GM12864 (cell line): ENCODE results near the gene EYA2.

Experiments
- DNase-seq: peaks from one replicate; pipeline ENCODE4 v3.0.0-alpha.2; 2011; ENCODE audit warnings: low read depth
- H3K4me3 ChIP-seq: 2 replicates; pipeline ENCODE4 v1.5.1; 2011; ENCODE audit warnings: mild to moderate bottlenecking, low read depth, low read length, control low read depth
- CTCF ChIP-seq: IDR thresholded peaks from 2 replicates; pipeline ENCODE4 v1.5.1; 2011; ENCODE audit warnings: low read depth, mild to moderate bottlenecking, moderate library complexity, low read length, control low read depth, inconsistent platforms; ENCODE audit errors: missing control alignments

The EYA2 gene

GRCh38 chr20:47211036-47211435, 316.4 kb downstream of the EYA2 start:
- TF ChIP-seq CTCF: no peak

DNA sequence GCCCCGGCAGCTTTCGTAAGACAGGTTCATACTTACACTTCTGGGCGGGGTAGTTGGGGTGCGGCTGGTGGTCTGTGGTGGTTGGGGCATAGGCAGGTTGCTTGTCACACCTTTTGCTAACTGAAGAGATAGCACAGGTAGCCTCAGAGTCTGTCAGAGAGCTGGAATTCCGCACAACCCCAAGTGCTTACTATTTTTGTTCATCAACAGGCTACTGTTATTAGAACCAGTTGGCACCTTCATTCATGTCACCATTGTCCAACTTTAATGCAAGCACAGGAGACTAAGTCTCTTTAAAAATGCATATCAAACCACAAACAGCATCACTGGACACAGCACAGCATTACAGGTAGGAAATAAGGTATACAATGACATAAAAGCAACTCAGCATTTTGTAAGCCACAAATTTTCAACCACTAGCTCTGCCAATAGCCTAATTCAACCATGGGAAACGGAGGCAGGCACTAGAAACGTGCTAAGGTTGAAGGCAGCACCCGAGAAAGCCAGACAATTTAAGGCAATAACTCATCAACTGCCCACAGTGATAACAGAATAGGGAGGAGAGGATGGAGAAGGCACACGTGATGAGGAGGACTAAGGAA, 318.1 kb downstream of the EYA2 start:
- no peak for TF ChIP-seq CTCF
- no peak for DNase-seq
- H3K4me3 ChIP-seq: no peak overlapping the region

More at GRCh38 chr20:47211036-47211435, 316.4 kb downstream of the EYA2 start:
- no peak for DNase-seq
- no peak overlapping the region for H3K4me3 ChIP-seq

- TF ChIP-seq CTCF: no peak
- DNase-seq: no peak
Observed at GRCh38 chr20:47213966-47214365, 319.3 kb downstream of the EYA2 start.

DNA sequence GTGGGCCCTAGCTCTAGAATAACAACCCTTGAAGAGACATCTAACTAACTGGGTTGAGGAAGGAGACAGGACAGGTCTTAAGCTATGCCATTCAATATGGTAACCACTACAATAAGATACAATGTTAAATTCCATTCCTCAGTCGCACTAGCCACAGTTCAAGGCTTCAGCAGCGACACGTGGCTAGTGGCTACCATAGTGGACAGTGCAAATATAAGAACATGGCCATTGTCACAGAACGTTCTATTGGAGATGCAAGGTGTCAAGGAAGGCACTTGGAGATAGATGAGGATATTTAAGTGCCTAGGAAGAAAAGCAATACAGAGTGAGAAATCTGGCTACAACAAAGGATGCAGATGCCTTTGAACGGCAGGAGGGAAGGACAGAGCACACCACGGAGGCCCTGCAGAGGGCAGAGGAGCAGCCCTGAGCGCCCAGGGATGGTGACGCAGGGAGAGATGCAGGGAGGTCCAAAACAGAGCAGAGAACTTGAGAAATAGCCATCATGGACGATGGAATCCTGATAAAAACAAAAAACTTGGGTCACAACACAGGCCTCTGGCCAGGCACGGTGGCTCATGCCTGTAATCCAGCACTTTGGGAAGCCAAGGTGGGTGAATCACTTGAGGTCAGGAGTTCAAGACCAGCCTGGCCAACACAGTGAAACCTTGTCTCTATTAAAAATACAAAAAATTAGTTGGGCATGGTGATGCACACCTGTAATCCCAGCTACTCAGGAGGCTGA, 321.2 kb downstream of the EYA2 start:
- no peak for DNase-seq
- no peak for TF ChIP-seq CTCF
- no peak overlapping the region for H3K4me3 ChIP-seq

More at GRCh38 chr20:47213966-47214365, 319.3 kb downstream of the EYA2 start:
- no peak overlapping the region for H3K4me3 ChIP-seq

- DNase-seq: no peak
- TF ChIP-seq CTCF: no peak
Observed at GRCh38 chr20:47216819-47217410, 322.3 kb downstream of the EYA2 start.

GRCh38 chr20:47217482-47218446, 323.1 kb downstream of the EYA2 start:
- no peak for DNase-seq
- no peak overlapping the region for H3K4me3 ChIP-seq
- no peak for TF ChIP-seq CTCF

More at GRCh38 chr20:47216819-47217410, 322.3 kb downstream of the EYA2 start:
- H3K4me3 ChIP-seq: no peak overlapping the region
